GM21423 (cell line): ENCODE measurements around the gene CNKSR3.
"Not testable (repeated sequence)": the region's sequence is repeated elsewhere in the genome, so short reads cannot be mapped to it uniquely, and the experiment has no call there.

Experiments used
- ATAC-seq: cut with Tn5 transposase; IDR thresholded peaks from one replicate; pipeline ENCODE4 v1.9.1; 2021; ENCODE audit warnings: mild to moderate bottlenecking, moderate library complexity; ENCODE audit not compliant: unreplicated experiment

CNKSR3 gene

GRCh38 chr6:154529957-154530356 is 19.5 kb upstream of the CNKSR3 start:
- ATAC-seq: no peak

GRCh38 chr6:154528310-154528915 is 17.9 kb upstream of the CNKSR3 start:
- ATAC-seq: no peak

- ATAC-seq: no peak
These were observed 16.5 kb upstream of the CNKSR3 start for GRCh38 chr6:154526996-154527395.

GRCh38 chr6:154522576-154522975 is 12.1 kb upstream of the CNKSR3 start:
- no peak for ATAC-seq

- ATAC-seq: no peak
These were observed 10.9 kb upstream of the CNKSR3 start for GRCh38 chr6:154521412-154521811.

GRCh38 chr6:154520280-154520679 is 9.8 kb upstream of the CNKSR3 start:
- ATAC-seq: no peak

GRCh38 chr6:154518396-154518795 is 7.9 kb upstream of the CNKSR3 start:
- no peak for ATAC-seq

- no peak for ATAC-seq
These were observed 5.8 kb upstream of the CNKSR3 start for GRCh38 chr6:154516276-154516675.

GRCh38 chr6:154515826-154516225 is 5.3 kb upstream of the CNKSR3 start:
- ATAC-seq: no peak

GRCh38 chr6:154515076-154515475 is 4.6 kb upstream of the CNKSR3 start:
- not testable (repeated sequence) for ATAC-seq

- no peak for ATAC-seq
These were observed 4.0 kb upstream of the CNKSR3 start for GRCh38 chr6:154514481-154514880.

GRCh38 chr6:154513601-154514320 is 3.3 kb upstream of the CNKSR3 start:
- no peak for ATAC-seq

- ATAC-seq: no peak
These were observed 1.7 kb upstream of the CNKSR3 start for GRCh38 chr6:154512201-154512600.

- ATAC-seq: no peak
These were observed 1.3 kb upstream of the CNKSR3 start for GRCh38 chr6:154511791-154512190.

GRCh38 chr6:154509421-154510143 is 903 bp downstream of the CNKSR3 start:
- peak; percentile 24 for ATAC-seq

GRCh38 chr6:154508573-154509375 is 1.7 kb downstream of the CNKSR3 start:
- no peak for ATAC-seq

- ATAC-seq: no peak
These were observed 3.2 kb downstream of the CNKSR3 start for GRCh38 chr6:154506991-154507898.

- no peak for ATAC-seq
These were observed 3.9 kb downstream of the CNKSR3 start for GRCh38 chr6:154506582-154506981.

GRCh38 chr6:154506108-154506507 is 4.4 kb downstream of the CNKSR3 start:
- ATAC-seq: no peak

- ATAC-seq: no peak
These were observed 5.5 kb downstream of the CNKSR3 start for GRCh38 chr6:154504865-154505449.
